Naive thymus-derived CD8-positive, alpha-beta T cell (primary cell): ENCODE data around the gene PJVK. TPM values are rescaled to one million over a fixed set of nuclear protein-coding genes. Genes with fewer than 3 reads are reported as not detected.
A peak's percentile ranks its signal among the peaks of the same experiment; 100 is the strongest.
"Not testable (repeated sequence)": the region's sequence is repeated elsewhere in the genome, so short reads cannot be mapped to it uniquely, and the experiment has no call there.

ENCODE experiments used
- ATAC-seq, 2 donors: fragments of 150-1000 bp; cut with Tn5 transposase in 1 of 2; sonication (Bioruptor Pico), chemical (Tn5 transposase) in 1 of 2; 1 replicate in 1 of 2; 2 replicates in 1 of 2; pipeline ENCODE4 v1.10.0; 2021; ENCODE audit warnings: mild to moderate bottlenecking in 2 of 2, moderate library complexity in 2 of 2
- POLR2A ChIA-PET: fragments of 350-600 bp; sonication (Branson Sonifier 250); formaldehyde crosslinking; loops from one replicate; lab custom pipeline; 2021; ENCODE audit warnings: antibody characterized with exemption; lab: Charles Lee
- DNase-seq, 10 donors: peaks; one replicate each; pipeline versions ENCODE4 v3.0.0 to v3.0.0-alpha.2; 2020 to 2022
- H3K27ac Mint-ChIP-seq, 10 donors: one replicate each; pipeline ENCODE4 v1.8.0; 2020 to 2022; ENCODE audit warnings: mild to moderate bottlenecking in 10 of 10, mixed read lengths in 10 of 10, moderate library complexity in 4 of 10, inconsistent platforms in 1 of 10
- H3K27me3 Mint-ChIP-seq, 5 donors: one replicate each; pipeline ENCODE4 v1.8.0; 2021 to 2022; ENCODE audit warnings: mixed read lengths in 5 of 5
- H3K36me3 Mint-ChIP-seq, 3 donors: one replicate each; pipeline ENCODE4 v1.8.0; 2020 to 2022; ENCODE audit warnings: mixed read lengths in 3 of 3, mild to moderate bottlenecking in 2 of 3, inconsistent platforms in 1 of 3
- H3K4me1 Mint-ChIP-seq, 4 donors: one replicate each; pipeline ENCODE4 v1.8.0; 2021 to 2022; ENCODE audit warnings: mixed read lengths in 4 of 4
- H3K4me3 Mint-ChIP-seq, 10 donors: one replicate each; pipeline ENCODE4 v1.8.0; 2020 to 2022; ENCODE audit warnings: mild to moderate bottlenecking in 10 of 10, mixed read lengths in 10 of 10, moderate library complexity in 6 of 10, inconsistent platforms in 1 of 10
- H3K9me3 Mint-ChIP-seq, 9 donors: one replicate each; pipeline ENCODE4 v1.8.0; 2020 to 2022; ENCODE audit warnings: mixed read lengths in 9 of 9, mild to moderate bottlenecking in 3 of 9, inconsistent platforms in 1 of 9, moderate library complexity in 1 of 9
- polyA plus RNA-seq, 3 donors: library from polyadenylated mRNA; unstranded; fragments of 300-500 nt; fragmentation: Illumina TruSeq; gene quantifications; one replicate each; pipeline ENCODE4 v1.2.3, GENCODE V29; 2021
- total RNA-seq, 8 experiments: library from RNA in 2 of 8; stranded (reverse) in 2 of 8; gene quantifications; one replicate each; pipeline ENCODE4 v1.2.3 and lab custom pipeline; 2021 to 2026

Gene PJVK, protein sequence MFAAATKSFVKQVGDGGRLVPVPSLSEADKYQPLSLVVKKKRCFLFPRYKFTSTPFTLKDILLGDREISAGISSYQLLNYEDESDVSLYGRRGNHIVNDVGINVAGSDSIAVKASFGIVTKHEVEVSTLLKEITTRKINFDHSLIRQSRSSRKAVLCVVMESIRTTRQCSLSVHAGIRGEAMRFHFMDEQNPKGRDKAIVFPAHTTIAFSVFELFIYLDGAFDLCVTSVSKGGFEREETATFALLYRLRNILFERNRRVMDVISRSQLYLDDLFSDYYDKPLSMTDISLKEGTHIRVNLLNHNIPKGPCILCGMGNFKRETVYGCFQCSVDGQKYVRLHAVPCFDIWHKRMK
- total RNA-seq (1 to 10 TPM; 4.2 to 4.5 TPM), polyA plus RNA-seq (1 to 10 TPM in 1 of 3 donors, under 1 TPM in 2; 0.38 to 1.6 (median 0.44) TPM), total RNA-seq (lab: John Stamatoyannopoulos, UW) (1.7 to 6.0 (median 4.7) reads per million in 6 experiments)

DNA sequence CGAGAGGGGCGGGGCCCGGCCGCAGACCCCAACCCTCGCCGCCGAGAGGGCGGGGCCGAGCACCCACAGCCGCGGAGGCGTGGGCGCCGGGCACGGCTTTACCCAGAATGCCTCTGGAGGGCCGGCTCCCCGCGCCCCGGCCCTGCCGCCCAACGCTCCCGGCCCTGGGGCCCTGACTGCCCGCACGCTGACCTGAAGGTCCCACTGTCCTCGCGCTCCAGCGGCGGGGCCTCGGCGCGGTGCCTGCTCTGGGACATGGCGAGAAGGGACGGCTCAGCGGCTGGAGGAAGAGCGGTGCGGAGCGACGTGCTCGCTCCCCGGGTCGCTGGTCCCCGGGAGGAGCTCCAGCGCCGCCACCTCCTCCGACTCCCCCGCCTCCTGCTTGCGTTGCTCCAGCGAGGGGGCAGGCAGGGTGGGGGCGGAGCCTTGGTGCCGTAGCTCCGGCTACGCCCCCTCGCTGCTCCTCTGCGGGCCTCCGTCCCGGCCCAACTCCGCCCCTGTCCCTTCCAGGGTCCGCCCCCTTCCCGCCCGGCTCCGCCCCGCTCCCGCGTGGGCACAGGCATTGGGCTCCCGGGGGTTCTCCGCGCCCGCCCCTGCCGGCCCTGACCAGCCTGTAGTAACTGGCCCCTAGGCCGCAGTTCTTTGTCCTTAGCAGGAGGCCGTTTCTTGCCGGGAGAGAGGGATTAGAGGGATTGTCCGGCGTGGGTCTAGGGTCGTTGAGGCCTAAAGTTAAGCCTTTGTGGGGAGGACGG is at the start of gene PJVK, which contains the start of gene PRKRA:
TSS of gene PJVK (plus strand) at position 605 of the 752 bp plus-strand sequence. CDS start 2,032 bp downstream, outside the sequence.
TSS of gene PRKRA (minus strand) at position 402 of the 752 bp plus-strand sequence. CDS start at position 257, 145 bp downstream.
- Mint-ChIP-seq H3K9me3 (no peaks in the 10 kb centered on the region), H3K4me1 (peaks cover 13 to 36% (median 33%) of the 10 kb centered on the region in 4 donors), H3K27ac (peak within 1 kb of the TSS; percentile 84 to 98 (median 94)), H3K27me3 (no peaks in the 10 kb centered on the region), H3K4me3 (peak within 1 kb of the TSS; percentile 86 to 94 (median 92)), H3K36me3 (peaks cover 0 to 26% (median 6%) of the 10 kb centered on the region in 3 donors)
- peak; percentile 79 to 82 for ATAC-seq
- POLR2A ChIA-PET: interaction anchor here (0.6 to 2.6 kb wide), 18 partner anchors 9 to 1187 kb away, joined by 3 to 27 read pairs (median 4); partner anchors contain the start of gene PLEKHA3
- DNase-seq: peak; percentile 92 to 97 (median 95)

DNA sequence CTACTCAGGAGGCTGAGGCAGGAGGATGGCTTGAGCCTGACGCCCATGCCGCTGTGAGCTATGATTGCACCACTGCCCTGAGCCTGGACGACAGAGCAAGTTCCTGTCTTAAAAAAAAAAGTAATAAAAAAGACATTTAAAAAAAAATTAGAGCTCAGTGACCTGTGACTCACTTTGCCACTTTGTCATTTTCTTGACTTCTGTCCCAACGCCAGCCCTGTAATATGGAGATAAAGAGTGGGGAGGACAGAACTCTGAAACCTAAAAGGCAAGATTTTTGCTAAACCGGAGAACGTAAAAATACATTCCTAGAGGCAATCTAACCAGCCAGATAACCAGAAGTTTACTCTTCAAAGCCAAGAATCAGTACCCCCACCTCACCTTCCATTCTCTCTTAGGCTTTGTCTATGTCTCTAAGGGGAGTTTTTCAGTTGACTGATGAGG is 49.2 kb upstream of the PJVK start:
- H3K4me1 Mint-ChIP-seq: peaks cover 0 to 2% (median 0%) of the 10 kb centered on the region in 4 donors
- H3K27ac Mint-ChIP-seq: peak overlapping the region in 1 of 10 donors; percentile 41
- peaks cover 0 to 4% (median 0%) of the 10 kb centered on the region in 5 donors for H3K27me3 Mint-ChIP-seq
- H3K36me3 Mint-ChIP-seq: no peaks in the 10 kb centered on the region
- H3K4me3 Mint-ChIP-seq: no peak overlapping the region
- DNase-seq (no peak), ATAC-seq (no peak)
- no peaks in the 10 kb centered on the region for H3K9me3 Mint-ChIP-seq
- POLR2A ChIA-PET: no interaction called here

DNA sequence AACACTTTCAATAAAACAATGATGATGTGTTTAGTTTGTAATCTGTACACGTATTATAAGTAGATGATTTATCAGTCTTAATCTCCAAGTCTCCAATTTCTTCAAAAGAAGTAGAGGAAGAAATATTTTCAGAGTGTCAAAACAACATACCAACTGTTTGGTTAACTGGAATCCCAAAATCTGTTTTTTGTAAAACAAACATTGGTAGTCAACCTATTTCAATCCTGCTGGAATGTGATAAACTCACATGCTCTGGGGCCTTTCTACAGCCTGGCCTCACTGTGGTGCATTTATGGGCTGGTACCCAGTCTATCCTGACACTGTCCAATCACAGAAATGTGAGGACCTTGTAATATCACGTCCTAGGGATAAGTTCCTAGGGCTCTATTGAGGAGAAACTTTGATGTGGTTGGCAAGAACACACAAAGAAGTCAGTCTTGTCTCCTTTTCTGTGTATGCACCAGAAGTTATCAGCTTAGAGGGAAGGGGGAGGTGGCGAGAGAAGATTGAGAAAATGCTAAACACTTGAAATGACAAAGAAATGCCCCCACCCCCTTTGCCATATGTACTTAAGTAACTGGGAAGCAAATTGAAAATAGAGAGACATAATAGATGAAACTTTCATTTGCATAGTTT is 47.4 kb upstream of the PJVK start:
- no peaks in the 10 kb centered on the region for H3K36me3 Mint-ChIP-seq
- H3K27me3 Mint-ChIP-seq: peaks cover 0 to 4% (median 0%) of the 10 kb centered on the region in 5 donors
- no peak overlapping the region for H3K27ac Mint-ChIP-seq
- H3K9me3 Mint-ChIP-seq: no peaks in the 10 kb centered on the region
- H3K4me3 Mint-ChIP-seq: no peak overlapping the region
- POLR2A ChIA-PET: no interaction called here
- H3K4me1 Mint-ChIP-seq: no peaks in the 10 kb centered on the region
- DNase-seq (no peak), ATAC-seq (no peak)

DNA sequence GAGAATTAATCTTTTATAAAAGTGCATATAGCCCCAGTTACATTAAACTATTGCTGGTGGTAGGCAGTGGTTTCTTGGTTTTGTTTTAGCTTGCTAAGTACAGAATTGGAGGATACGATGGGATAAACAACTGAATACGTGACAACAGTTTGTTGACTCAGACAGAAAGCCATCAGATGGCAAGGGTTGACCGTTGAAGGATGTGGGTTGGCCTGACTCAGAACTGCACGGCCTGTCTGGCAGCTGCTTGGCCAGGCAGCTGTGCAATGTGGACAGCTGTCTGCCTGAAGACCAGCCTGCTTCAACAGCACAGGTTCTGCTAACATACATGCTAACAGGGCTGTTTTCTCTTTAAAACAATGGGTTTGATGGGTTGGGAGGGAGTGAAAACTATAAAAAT is 46.8 kb upstream of the PJVK start:
- H3K27me3 Mint-ChIP-seq: peaks cover 0 to 4% (median 0%) of the 10 kb centered on the region in 5 donors
- POLR2A ChIA-PET: interaction anchor here (1.1 kb wide), 1 partner anchor 10 kb away, joined by 4 read pairs; no protein-coding TSS in a partner anchor
- no peak overlapping the region for H3K27ac Mint-ChIP-seq
- H3K36me3 Mint-ChIP-seq: no peaks in the 10 kb centered on the region
- H3K4me1 Mint-ChIP-seq: no peaks in the 10 kb centered on the region
- DNase-seq (no peak), ATAC-seq (no peak)
- H3K9me3 Mint-ChIP-seq: no peaks in the 10 kb centered on the region
- H3K4me3 Mint-ChIP-seq: no peak overlapping the region

DNA sequence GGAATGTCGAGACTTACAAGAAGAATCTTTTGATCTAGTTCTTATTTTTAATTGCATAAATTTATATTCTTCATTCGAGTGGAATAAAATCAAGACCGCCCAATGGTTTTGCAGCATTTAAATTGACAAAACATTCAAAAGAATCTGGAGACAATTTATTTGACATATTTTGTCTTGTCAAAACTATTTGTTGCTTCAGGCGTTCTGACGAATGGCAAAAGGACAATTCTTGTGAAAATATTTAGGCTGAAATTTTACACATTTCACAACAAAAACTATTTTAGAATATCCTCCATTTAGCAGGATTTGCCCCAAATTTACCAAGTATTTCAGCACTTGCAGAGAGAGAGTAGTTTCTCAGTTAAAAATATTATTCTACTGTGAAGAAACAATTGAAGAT is 41.9 kb upstream of the PJVK start:
- H3K4me1 Mint-ChIP-seq: peaks cover 6 to 15% (median 9%) of the 10 kb centered on the region in 4 donors
- no peaks in the 10 kb centered on the region for H3K9me3 Mint-ChIP-seq
- no peaks in the 10 kb centered on the region for H3K36me3 Mint-ChIP-seq
- POLR2A ChIA-PET: no interaction called here
- DNase-seq (no peak), ATAC-seq (no peak)
- H3K27me3 Mint-ChIP-seq: no peaks in the 10 kb centered on the region
- H3K27ac Mint-ChIP-seq: no peak overlapping the region
- no peak overlapping the region for H3K4me3 Mint-ChIP-seq

DNA sequence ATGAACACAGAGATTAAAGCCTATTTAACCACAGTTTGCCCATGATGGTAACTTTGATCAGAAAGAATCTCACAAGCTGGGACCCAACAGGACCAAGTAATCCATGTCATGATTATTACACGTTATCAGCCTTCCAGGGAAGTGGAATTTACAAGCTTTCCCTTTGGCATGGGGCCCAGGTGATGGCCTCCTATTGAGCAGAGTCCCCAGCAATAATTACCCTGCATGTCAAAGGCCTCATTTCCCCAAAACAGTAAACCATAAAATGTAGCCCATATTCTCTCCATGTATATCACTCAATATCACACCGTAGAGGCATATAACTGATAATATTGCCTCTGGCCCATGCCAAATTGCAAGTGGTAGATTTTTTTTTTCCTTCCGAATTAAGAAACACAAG is 39.1 kb upstream of the PJVK start:
- POLR2A ChIA-PET: interaction anchor here (3.6 kb wide), 1 partner anchor 38 kb away, joined by 27 read pairs; the partner anchor contains the start of genes PJVK and PRKRA
- Mint-ChIP-seq H3K27ac (peak overlapping the region in 4 of 10 donors; percentile 22 to 65 (median 45)), H3K9me3 (no peaks in the 10 kb centered on the region), H3K27me3 (no peaks in the 10 kb centered on the region), H3K4me1 (peaks cover 13 to 29% (median 27%) of the 10 kb centered on the region in 4 donors), H3K4me3 (peak overlapping the region in 6 of 10 donors; percentile 9 to 90 (median 27)), H3K36me3 (peaks cover 0 to 2% (median 0%) of the 10 kb centered on the region in 3 donors)
- no peak for ATAC-seq
- no peak for DNase-seq

DNA sequence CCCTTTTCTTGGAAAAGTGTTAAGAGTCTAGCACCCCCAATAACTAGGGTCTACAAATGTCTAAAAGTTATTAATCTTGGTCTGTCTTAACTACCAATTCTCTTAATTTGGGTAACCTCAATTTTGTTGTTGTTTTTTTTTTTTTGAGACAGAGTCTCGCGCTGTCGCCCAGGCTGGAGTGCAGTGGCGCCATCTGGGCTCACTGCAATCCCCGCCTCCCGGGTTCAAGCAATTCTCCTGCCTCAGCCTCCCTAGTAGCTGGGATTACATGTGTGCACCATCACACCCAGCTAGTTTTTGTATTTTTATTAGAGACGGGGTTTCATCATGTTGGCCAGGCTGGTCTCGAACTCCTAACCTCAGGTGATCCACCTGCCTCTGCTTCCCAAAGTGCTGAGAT is 38.7 kb upstream of the PJVK start:
- H3K4me1 Mint-ChIP-seq: peaks cover 13 to 30% (median 27%) of the 10 kb centered on the region in 4 donors
- H3K36me3 Mint-ChIP-seq, DNase-seq, H3K9me3 Mint-ChIP-seq, H3K27me3 Mint-ChIP-seq, ATAC-seq: not testable (repeated sequence)
- POLR2A ChIA-PET: interaction anchor here (1.0 to 3.6 kb wide), 3 partner anchors 7 to 67 kb away, joined by 3 to 27 read pairs (median 3); partner anchors contain the start of genes PJVK, PLEKHA3 and PRKRA
- peak overlapping the region in 8 of 10 donors; percentile 88 to 97 (median 94) for H3K4me3 Mint-ChIP-seq
- H3K27ac Mint-ChIP-seq: peak overlapping the region in 7 of 10 donors; percentile 73 to 99 (median 98)

DNA sequence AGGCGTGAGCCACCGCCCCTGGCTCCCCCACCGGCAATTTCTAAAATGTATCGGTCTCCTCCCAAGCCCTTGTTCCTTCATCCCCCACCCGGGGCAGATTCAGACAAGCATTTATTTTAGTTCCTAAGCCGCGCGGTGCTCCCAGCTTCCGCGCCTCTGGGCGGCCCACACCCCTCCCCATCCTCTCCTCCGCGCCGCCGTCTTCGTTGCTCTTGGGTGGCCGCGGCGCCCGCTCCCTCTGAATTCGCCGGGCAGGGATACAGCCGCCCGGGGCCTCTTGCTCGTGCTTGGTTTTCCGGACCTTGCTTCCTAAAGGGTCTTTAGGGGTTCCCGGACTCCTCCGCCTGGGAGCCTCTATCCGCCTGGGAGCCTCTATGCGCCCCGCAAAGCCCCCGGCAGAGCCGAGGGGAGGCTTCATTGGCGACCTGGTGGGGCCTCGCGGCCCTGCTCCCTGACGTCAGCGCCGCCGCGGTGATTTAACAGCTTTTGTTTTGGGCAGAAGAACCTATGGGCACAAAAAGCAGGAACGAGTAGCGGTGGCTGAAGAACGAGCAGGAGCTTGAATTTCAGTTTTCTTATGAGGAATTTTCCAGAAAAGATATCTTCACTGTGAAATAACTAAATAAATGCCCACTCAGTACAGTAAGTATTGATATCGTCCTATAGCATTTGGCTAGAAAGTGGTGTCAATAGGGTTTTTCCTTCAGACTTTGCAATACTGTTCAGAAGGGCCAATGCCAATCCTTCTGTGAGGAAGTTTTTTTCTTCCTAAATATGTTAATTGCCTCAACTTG is 37.5 kb upstream of the PJVK start:
- Mint-ChIP-seq H3K27ac (peak overlapping the region; percentile 94 to 100 (median 98)), H3K4me1 (peaks cover 19 to 30% (median 29%) of the 10 kb centered on the region in 4 donors), H3K4me3 (peak overlapping the region; percentile 88 to 99 (median 94)), H3K36me3 (peaks cover 0 to 2% (median 0%) of the 10 kb centered on the region in 3 donors), H3K27me3 (no peaks in the 10 kb centered on the region), H3K9me3 (no peaks in the 10 kb centered on the region)
- ATAC-seq: peak; percentile 85 to 86
- POLR2A ChIA-PET: interaction anchor here (0.9 to 3.6 kb wide), 7 partner anchors 8 to 66 kb away, joined by 3 to 27 read pairs (median 3); partner anchors contain the start of genes PJVK, PLEKHA3 and PRKRA
- peak; percentile 58 to 85 (median 76) for DNase-seq

DNA sequence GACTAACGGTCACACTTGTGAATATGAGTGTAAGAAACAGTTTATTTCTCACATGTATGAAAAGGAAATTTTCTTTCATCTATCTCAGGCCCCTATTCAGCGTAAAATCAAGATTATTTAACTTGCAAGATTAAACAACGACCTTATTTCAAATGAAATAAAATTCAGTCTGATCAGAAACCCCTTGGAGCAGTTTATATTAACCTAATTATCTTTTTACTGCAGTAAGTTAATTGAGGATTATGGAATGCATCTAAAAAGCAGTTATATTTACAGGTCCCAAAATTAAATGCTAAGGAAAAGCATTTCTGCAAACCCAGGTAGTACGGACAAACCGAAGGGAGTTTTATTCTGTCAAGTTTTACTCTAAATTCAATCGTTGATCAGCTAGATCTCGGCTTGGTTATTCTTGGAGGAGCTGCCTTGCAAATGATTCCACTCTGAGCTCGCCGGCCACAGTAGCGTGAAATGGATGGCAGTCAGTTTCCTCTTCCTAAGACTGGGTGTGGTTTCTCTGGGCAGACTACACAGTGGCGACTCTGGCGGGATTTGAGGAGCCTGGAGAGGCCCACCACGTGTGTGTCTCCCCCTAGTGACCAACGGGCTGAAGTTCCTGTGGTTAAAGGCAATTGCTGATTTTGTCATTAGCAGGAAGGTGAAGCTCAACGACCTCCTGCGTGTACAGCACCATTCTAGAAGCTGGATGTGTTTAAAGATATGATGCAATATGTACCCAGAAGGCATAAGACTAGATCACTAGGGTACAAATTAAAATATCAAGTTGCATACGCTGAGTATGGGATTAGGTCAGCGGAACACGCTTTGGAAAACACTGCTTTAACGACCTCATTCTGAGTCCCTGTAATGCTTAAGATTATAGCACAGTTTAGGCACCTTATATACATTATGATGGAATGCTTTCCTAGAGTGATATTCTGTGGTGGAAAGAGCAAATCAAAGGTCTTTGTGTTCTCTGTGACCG is 36.6 kb upstream of the PJVK start:
- ATAC-seq (peak; percentile 56 to 59), DNase-seq (peak; percentile 43 to 85 (median 70))
- peak overlapping the region; percentile 94 to 100 (median 98) for H3K27ac Mint-ChIP-seq
- no peaks in the 10 kb centered on the region for H3K9me3 Mint-ChIP-seq
- H3K4me1 Mint-ChIP-seq: peaks cover 19 to 30% (median 29%) of the 10 kb centered on the region in 4 donors
- H3K4me3 Mint-ChIP-seq: peak overlapping the region; percentile 88 to 99 (median 94)
- peaks cover 0 to 2% (median 0%) of the 10 kb centered on the region in 3 donors for H3K36me3 Mint-ChIP-seq
- H3K27me3 Mint-ChIP-seq: no peaks in the 10 kb centered on the region
- POLR2A ChIA-PET: interaction anchor here (1.2 to 3.6 kb wide), 4 partner anchors 9 to 36 kb away, joined by 3 to 27 read pairs (median 4); partner anchors contain the start of genes PJVK and PRKRA

DNA sequence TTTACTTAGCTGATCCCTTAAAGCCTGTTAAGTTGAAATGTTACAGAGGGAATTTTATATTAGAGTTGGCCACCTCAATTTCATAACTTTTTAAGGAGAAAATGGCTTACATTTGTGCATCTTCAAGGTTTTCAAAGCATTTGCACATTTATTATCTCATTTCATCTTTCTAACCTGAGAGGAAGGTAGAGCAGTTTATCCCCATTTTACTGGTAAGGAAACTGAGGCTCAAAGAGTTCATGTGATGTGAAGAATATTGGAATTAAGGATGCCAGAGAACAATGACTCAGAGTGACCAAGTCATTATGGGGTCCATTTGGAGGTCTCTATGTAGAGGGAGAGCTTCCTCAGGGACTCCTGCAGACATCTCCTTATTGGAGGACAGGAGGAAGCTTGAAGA is 35.2 kb upstream of the PJVK start:
- Mint-ChIP-seq H3K27ac (no peak overlapping the region), H3K9me3 (no peaks in the 10 kb centered on the region), H3K27me3 (no peaks in the 10 kb centered on the region), H3K4me1 (peaks cover 20 to 31% (median 30%) of the 10 kb centered on the region in 4 donors), H3K36me3 (peaks cover 0 to 9% (median 0%) of the 10 kb centered on the region in 3 donors), H3K4me3 (no peak overlapping the region)
- POLR2A ChIA-PET: no interaction called here
- ATAC-seq: no peak
- no peak for DNase-seq
